A673 (cell line): ENCODE measurements around the gene LARGE1.

Experiments used
- EZH2 ChIP-seq: fragments of 200-600 bp; sonication (generic); IDR thresholded peaks from 2 replicates; pipeline ENCODE4 v1.6.1; 2017; ENCODE audit warnings: borderline replicate concordance, low read depth, mild to moderate bottlenecking, mixed read lengths, antibody characterized with exemption, low read length; ENCODE audit not compliant: poor library complexity, severe bottlenecking
- TF ChIP-seq, protein P1 (sequence below): fragments of 300-800, 200-600 bp; sonication (generic); conservative IDR thresholded peaks from 2 replicates; pipeline ENCODE4 v1.5.1; 2017; ENCODE audit warnings: low read depth, mild to moderate bottlenecking, antibody characterized with exemption, low read length, moderate library complexity, mixed read lengths

DNA sequence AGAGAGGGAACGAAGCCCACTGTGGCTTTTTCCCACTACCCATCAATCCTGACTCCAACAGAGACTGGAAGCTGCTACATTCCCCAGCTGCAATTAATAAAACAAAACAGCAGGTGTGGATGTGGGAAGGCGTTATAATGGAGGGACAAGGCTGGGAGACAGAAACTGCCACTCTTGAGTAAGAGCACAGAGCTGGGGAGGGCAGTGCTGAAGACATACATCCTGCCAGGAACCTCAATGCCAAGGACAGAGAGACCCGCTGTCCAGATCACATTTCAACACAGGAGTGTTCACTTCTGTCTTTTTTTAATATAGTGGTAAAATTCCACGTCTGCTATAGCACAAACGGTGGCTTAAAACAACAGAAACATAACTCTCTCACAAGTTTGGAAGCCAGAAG lies 94.5 kb downstream of the LARGE1 start:
- TF ChIP-seq, protein P1, sequence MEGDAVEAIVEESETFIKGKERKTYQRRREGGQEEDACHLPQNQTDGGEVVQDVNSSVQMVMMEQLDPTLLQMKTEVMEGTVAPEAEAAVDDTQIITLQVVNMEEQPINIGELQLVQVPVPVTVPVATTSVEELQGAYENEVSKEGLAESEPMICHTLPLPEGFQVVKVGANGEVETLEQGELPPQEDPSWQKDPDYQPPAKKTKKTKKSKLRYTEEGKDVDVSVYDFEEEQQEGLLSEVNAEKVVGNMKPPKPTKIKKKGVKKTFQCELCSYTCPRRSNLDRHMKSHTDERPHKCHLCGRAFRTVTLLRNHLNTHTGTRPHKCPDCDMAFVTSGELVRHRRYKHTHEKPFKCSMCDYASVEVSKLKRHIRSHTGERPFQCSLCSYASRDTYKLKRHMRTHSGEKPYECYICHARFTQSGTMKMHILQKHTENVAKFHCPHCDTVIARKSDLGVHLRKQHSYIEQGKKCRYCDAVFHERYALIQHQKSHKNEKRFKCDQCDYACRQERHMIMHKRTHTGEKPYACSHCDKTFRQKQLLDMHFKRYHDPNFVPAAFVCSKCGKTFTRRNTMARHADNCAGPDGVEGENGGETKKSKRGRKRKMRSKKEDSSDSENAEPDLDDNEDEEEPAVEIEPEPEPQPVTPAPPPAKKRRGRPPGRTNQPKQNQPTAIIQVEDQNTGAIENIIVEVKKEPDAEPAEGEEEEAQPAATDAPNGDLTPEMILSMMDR = no peak
- TF ChIP-seq EZH2 = no peak
